ENCODE results near the gene SCEL.

- TF ChIP-seq CTCF (tag by site-specific recombination; IDR thresholded peaks at IDR 0.05) (no peak), ELK4 (IDR thresholded peaks at IDR 0.05; ENCODE audit: borderline replicate concordance, low read depth, low read length) (no peak), ZNF341 (tag by site-specific recombination; IDR thresholded peaks at IDR 0.05; ENCODE audit: low read depth) (no peak), ZNF274 (IDR thresholded peaks at IDR 0.05; ENCODE audit: low read length) (no peak), ZNF274 (tag by site-specific recombination; IDR thresholded peaks at IDR 0.05; ENCODE audit: borderline replicate concordance) (no peak), ZNF449 (tag by site-specific recombination; IDR thresholded peaks at IDR 0.05) (no peak), ZNF223 (tag by site-specific recombination; IDR thresholded peaks at IDR 0.05) (no peak), ZNF121 (tag by site-specific recombination; IDR thresholded peaks at IDR 0.05) (no peak), GLI4 (tag by site-specific recombination; IDR thresholded peaks at IDR 0.05) (no peak), ZNF645 (tag by site-specific recombination; IDR thresholded peaks at IDR 0.05) (no peak), ZNF830 (tag by site-specific recombination; IDR thresholded peaks at IDR 0.05; ENCODE audit: low read depth) (no peak), KLF1 (tag by site-specific recombination; IDR thresholded peaks at IDR 0.05) (no peak)
Observed at GRCh38 chr13:77502104-77502720, 33.3 kb upstream of the SCEL start.
